ENCODE measurements around the gene FOXD2.

- TF ChIP-seq CTCF (conservative IDR thresholded peaks at IDR 0.05; ENCODE audit: low read length) (no peak), EZH2phosphoT487 (IDR thresholded peaks at IDR 0.05; ENCODE audit: borderline replicate concordance) (no peak)
These were observed 47.0 kb upstream of the FOXD2 start for GRCh38 chr1:47390843-47391242.
